DND-41 (cell line): ENCODE data around the gene RBM18.
A peak's percentile ranks its signal among the peaks of the same experiment; 100 is the strongest.

Source experiments
- ATAC-seq: fragments of 200-7000 bp; cut with Tn5 transposase; 3 replicates; pipeline ENCODE4 v1.9.1; 2021; ENCODE audit warnings: low read depth; ENCODE audit not compliant: insufficient read depth
- DNase-seq: peaks from one replicate; pipeline ENCODE4 v3.0.0-alpha.2; 2020
- H2AFZ ChIP-seq: 2 replicates; pipeline ENCODE4 v1.6.0; 2012; ENCODE audit warnings: low read depth, low read length
- H3K27ac ChIP-seq: 2 replicates; pipeline ENCODE4 v1.5.1; 2012; ENCODE audit warnings: low read length, inconsistent platforms
- H3K27me3 ChIP-seq: fragments of 200-600 bp; sonication (generic); 2 replicates; pipeline ENCODE4 v1.6.0; 2012; ENCODE audit warnings: low read length, mild to moderate bottlenecking, inconsistent platforms; ENCODE audit not compliant: insufficient read depth, poor library complexity
- H3K36me3 ChIP-seq: 2 replicates; pipeline ENCODE4 v1.5.1; 2012; ENCODE audit warnings: low read length, inconsistent platforms; ENCODE audit not compliant: insufficient read depth
- H3K4me1 ChIP-seq: 2 replicates; pipeline ENCODE4 v1.5.1; 2012; ENCODE audit warnings: mild to moderate bottlenecking, low read length; ENCODE audit not compliant: insufficient read depth
- H3K4me2 ChIP-seq: 2 replicates; pipeline ENCODE4 v1.6.0; 2012; ENCODE audit warnings: mild to moderate bottlenecking, moderate library complexity, low read length, inconsistent platforms; ENCODE audit not compliant: insufficient read depth
- H3K4me3 ChIP-seq, 2 experiments: fragments of 200-600 bp in 1 of 2; shearing (Covaris generic) in 1 of 2; 2 replicates each; pipeline ENCODE4 v1.5.1; 2012 to 2016; ENCODE audit warnings: inconsistent platforms in 2 of 2, low read length in 2 of 2, mild to moderate bottlenecking in 2 of 2, low read depth in 1 of 2, moderate library complexity in 1 of 2
- H3K79me2 ChIP-seq: 2 replicates; pipeline ENCODE4 v1.6.0; 2012; ENCODE audit warnings: low read length, inconsistent platforms; ENCODE audit not compliant: insufficient read depth
- H3K9ac ChIP-seq: 2 replicates; pipeline ENCODE4 v1.6.0; 2012; ENCODE audit warnings: low read depth, mild to moderate bottlenecking, inconsistent platforms, low read length, moderate library complexity
- H3K9me3 ChIP-seq: 2 replicates; pipeline ENCODE4 v1.5.1; 2012; ENCODE audit warnings: low read length, moderate library complexity, mild to moderate bottlenecking, inconsistent platforms; ENCODE audit not compliant: insufficient read depth, severe bottlenecking
- H4K20me1 ChIP-seq: 2 replicates; pipeline ENCODE4 v1.6.0; 2012; ENCODE audit warnings: low read length; ENCODE audit not compliant: insufficient read depth
- EZH2 ChIP-seq: IDR thresholded peaks from 3 replicates; pipeline ENCODE4 v1.6.1; 2012; ENCODE audit warnings: borderline replicate concordance, low read depth, mild to moderate bottlenecking, moderate library complexity, low read length, inconsistent platforms; ENCODE audit not compliant: severe bottlenecking
- TF ChIP-seq, protein P1 (sequence below): IDR thresholded peaks from 2 replicates; pipeline ENCODE4 v1.5.1; 2012; ENCODE audit warnings: borderline replicate concordance, low read length, moderate library complexity, mild to moderate bottlenecking; ENCODE audit not compliant: poor library complexity, severe bottlenecking; ENCODE audit errors: extremely low read depth

RBM18 gene, protein sequence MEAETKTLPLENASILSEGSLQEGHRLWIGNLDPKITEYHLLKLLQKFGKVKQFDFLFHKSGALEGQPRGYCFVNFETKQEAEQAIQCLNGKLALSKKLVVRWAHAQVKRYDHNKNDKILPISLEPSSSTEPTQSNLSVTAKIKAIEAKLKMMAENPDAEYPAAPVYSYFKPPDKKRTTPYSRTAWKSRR

DNA sequence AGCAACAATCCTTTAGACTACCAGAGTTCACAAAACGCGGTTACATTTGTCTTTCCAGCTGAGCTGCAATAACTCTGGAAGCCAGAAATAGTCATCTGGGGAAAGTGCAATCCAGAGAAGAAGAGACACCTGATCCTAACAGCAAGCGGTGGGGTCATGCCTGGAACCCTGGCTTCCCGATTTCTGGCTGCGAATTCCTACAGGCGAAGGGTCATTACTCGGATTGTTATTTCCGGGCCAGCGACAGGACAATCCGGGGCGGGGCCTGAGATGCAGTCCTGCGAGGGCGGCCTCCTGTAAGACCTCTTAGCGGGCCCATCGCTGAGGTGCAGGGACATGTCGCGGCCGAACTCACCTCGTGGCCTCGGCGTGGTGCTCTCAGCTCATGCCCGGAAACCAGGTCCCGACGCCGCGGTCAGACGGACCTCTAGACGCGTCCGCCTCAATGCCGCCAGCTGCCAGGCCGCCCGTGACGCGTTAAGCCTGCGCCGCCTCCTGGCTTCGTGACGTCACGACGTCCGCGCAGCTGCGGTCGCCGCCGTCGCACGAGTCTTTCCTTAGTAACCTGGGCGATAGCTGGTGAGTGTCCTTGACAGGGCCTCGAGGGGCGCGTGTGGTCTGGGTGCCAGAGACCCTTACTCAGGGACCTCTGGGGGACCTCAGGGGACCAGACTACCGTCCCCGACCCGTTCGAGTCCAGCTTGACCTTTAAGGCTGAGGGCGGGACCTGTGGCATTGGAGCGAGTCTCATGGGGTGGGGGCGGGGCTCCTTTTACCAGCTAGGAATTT is at the start of gene RBM18, which contains the start of gene MRRF:
RBM18 (minus strand) TSS at position 481 of the 789 bp plus-strand sequence. CDS start 3,348 bp downstream, outside the sequence.
MRRF (plus strand) TSS at position 523 of the 789 bp plus-strand sequence. CDS start 6,010 bp downstream, outside the sequence.
- peaks cover 5% of the 10 kb centered on the region; the same call in 1 of the 2 replicates for H4K20me1 ChIP-seq
- ATAC-seq, result peak; percentile 90
- H3K27ac ChIP-seq, result peak within 1 kb of the TSS; percentile 90
- H3K9ac ChIP-seq, result peak within 1 kb of the TSS; percentile 70
- peak; percentile 84 for DNase-seq
- H3K9me3 ChIP-seq, result no peaks in the 10 kb centered on the region
- peak within 1 kb of the TSS; percentile 83 for H3K4me2 ChIP-seq
- TF ChIP-seq EZH2, result no peak
- TF ChIP-seq, protein P1, sequence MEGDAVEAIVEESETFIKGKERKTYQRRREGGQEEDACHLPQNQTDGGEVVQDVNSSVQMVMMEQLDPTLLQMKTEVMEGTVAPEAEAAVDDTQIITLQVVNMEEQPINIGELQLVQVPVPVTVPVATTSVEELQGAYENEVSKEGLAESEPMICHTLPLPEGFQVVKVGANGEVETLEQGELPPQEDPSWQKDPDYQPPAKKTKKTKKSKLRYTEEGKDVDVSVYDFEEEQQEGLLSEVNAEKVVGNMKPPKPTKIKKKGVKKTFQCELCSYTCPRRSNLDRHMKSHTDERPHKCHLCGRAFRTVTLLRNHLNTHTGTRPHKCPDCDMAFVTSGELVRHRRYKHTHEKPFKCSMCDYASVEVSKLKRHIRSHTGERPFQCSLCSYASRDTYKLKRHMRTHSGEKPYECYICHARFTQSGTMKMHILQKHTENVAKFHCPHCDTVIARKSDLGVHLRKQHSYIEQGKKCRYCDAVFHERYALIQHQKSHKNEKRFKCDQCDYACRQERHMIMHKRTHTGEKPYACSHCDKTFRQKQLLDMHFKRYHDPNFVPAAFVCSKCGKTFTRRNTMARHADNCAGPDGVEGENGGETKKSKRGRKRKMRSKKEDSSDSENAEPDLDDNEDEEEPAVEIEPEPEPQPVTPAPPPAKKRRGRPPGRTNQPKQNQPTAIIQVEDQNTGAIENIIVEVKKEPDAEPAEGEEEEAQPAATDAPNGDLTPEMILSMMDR, result no peak
- H3K4me3 ChIP-seq, result peak within 1 kb of the TSS; percentile 64 to 97
- peaks cover 62% of the 10 kb centered on the region for H3K79me2 ChIP-seq
- H2AFZ ChIP-seq, result peak within 1 kb of the TSS; percentile 92
- H3K27me3 ChIP-seq, result no peaks in the 10 kb centered on the region
- H3K36me3 ChIP-seq, result peaks cover 17% of the 10 kb centered on the region
- H3K4me1 ChIP-seq, result peaks cover 40% of the 10 kb centered on the region

DNA sequence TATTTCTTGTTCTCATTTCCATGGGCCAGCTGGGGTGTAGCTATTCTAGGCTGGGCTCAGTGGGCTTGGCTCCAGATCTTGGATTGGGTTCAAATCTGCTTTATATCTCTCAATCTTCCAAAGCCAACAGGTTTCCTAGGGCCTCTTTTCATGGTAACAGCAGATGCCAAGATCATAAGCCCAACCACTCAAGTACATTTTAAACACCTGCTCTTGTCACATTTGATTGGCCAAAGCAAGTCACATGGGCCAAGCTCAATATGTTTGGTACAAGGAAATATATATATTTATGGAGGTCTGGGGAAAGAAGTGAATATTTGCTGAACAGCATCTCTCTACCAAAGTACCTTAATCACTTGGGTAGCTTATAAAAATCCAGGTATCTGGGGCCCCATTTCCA is 49.5 kb upstream of the RBM18 start:
- Histone ChIP-seq H3K9ac (no peak overlapping the region), H3K9me3 (no peaks in the 10 kb centered on the region), H3K27ac (no peak overlapping the region), H3K4me3 (no peak overlapping the region), H2AFZ (no peak overlapping the region), H3K4me1 (no peaks in the 10 kb centered on the region), H3K79me2 (no peaks in the 10 kb centered on the region), H3K4me2 (no peak overlapping the region), H3K36me3 (peaks cover 48% of the 10 kb centered on the region), H3K27me3 (no peaks in the 10 kb centered on the region), H4K20me1 (no peaks in the 10 kb centered on the region)
- TF ChIP-seq, protein P1, result no peak
- no peak for TF ChIP-seq EZH2
- no peak for ATAC-seq
- DNase-seq, result no peak

DNA sequence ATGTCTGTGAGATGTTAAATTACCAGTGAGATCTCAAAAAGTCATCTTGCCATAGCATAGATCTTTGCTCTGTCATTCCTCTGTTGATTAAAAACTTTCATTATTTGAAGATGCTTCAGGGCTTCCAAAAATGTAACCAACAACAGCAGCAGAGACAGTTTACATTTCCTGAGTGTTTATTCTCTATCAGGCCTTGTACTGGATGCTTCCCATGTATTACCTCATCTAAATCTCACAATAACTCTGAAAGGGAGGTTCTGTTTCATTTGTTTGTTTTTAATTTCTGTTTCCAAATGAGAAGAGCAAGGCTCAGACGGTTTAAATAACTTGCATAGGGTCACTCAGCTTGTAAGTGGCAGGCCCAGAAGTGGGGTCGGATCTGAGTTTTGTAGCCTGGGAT is 45.2 kb upstream of the RBM18 start:
- H3K36me3 ChIP-seq, result peaks cover 57% of the 10 kb centered on the region

More for the DNA sequence above, 45.2 kb upstream of the RBM18 start:
- Histone ChIP-seq H3K4me1 (no peaks in the 10 kb centered on the region), H3K9me3 (no peaks in the 10 kb centered on the region), H2AFZ (no peak overlapping the region), H4K20me1 (no peaks in the 10 kb centered on the region), H3K27ac (no peak overlapping the region), H3K79me2 (no peaks in the 10 kb centered on the region), H3K4me3 (no peak overlapping the region), H3K27me3 (no peaks in the 10 kb centered on the region), H3K4me2 (no peak overlapping the region), H3K9ac (no peak overlapping the region)
- DNase-seq (no peak), ATAC-seq (no peak)
- TF ChIP-seq, protein P1, result no peak
- no peak for TF ChIP-seq EZH2
